Posterior vena cava (tissue), 2 donors: ENCODE measurements around the gene ASIC2. TPM values are rescaled to one million over a fixed set of nuclear protein-coding genes. Genes with fewer than 3 reads are reported as not detected.

Experiments used
- DNase-seq: peaks from one replicate; pipeline ENCODE4 v3.0.0-alpha.2; 2020; ENCODE audit warnings: low spot score
- intact Hi-C, 2 donors: fragments of 100-400 bp; cut with DNase I; formaldehyde crosslinking; loops; one replicate each; pipeline versions ENCODE4 v1.14.1 to v1.14.2; 2022 to 2023
- total RNA-seq, 2 donors: library from RNA; stranded (reverse); fragmentation: NEBNext Ultra II Directional; extraction: Animal tissue kit (Norgen Biotek cat#: 25700); gene quantifications; one replicate each; pipeline ENCODE4 v1.2.1, GENCODE V29; 2021
- donor health status: DM: yes; HTN: yes; CAD: no.
- donor health status: DM: yes; HTN: yes; CAD: no.

ASIC2 gene
- total RNA-seq, 2 donors from 2014 or later: not detected

DNA sequence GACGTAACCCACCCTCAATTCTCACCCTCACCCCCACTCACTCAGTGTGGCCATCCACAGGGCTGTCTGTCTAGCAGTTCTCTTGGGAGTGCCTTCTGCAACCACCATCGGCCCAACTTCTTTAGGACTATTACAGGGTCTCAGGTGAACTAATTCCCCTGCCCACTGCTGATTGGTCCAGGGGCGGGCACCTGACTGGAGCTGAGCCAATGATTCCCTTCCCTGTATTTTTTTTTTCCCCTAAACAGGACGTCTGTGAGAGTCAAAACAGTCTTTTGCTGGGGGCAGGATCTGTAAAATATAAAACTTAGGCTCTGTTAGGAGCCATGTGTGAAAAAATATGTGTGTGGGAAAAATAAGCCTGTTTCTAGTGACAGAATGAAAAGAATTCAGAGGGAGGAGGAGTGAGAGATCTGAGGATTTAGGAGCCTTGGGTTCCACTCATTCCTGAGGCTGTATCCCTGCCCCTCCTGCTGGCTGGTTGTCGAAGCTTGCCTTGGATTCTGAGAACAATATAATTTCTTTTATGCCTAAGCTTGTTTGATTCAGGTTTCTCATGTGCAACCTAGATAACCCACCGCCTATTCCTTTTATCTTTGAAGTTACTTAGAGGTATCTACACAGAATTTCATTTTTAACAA lies 186.4 kb downstream of the ASIC2 start:
- DNase-seq: no peak
- intact Hi-C loops: no loop called here

DNA sequence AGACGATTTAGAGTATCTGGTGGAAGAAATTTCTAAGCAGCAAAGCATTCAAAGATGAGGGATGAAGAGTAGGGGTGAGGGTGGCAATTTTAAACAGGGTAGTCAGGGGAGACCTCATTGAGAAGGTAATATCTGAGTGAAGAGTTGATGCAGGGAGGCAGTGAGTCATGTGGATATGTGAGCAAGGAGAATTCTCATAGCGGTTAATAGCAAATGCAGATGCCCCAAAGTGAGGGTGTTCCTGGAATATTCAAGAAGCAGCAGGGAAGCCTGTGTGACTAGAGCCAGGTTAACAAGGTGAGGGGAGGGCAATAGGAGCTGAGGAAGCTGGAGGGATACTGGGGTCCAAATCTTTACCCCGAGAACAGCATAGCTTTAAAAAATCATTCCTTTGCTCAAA lies 187.2 kb downstream of the ASIC2 start:
- intact Hi-C loops: no loop called here
- no peak for DNase-seq

DNA sequence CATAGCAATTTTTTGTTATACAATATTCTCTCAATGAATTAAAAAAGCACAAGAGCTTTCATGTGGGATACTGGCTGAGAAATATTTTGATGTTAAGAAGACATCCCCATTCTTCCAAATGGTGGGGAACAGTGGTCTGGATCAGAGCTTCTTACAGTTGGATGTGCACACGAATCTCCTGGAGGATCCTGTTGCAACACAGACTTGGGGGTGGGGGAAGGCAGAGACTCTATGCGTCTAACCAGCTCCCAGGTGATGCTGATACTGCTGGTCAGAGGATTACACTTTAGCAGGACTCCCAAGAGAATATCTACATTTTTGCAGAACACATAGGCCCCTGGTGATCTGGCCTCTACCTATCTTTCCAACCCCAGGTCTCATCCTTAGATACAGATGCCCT lies 193.2 kb downstream of the ASIC2 start:
- DNase-seq: no peak

DNA sequence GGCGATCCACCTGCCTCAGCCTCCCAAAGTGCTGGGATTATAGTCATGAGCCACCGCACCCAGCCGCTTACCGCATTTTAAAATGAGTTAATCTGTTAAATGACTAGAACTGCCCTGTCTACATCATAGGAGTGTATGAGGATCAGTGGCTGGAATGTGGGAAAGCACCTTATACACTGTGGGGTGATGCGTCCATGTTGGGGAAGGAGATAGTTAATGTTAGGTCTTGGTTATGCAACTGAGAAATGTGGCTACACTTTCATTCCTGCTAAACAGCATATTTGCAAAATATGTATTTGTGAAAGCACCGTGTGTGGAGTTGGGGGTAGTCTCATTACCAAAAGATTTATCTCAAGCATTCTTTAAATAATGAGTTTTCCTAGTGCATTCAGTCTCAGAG lies 193.8 kb downstream of the ASIC2 start:
- no peak for DNase-seq
- intact Hi-C loops: no loop called here

More for the DNA sequence above, 193.2 kb downstream of the ASIC2 start:
- intact Hi-C loops: no loop called here

DNA sequence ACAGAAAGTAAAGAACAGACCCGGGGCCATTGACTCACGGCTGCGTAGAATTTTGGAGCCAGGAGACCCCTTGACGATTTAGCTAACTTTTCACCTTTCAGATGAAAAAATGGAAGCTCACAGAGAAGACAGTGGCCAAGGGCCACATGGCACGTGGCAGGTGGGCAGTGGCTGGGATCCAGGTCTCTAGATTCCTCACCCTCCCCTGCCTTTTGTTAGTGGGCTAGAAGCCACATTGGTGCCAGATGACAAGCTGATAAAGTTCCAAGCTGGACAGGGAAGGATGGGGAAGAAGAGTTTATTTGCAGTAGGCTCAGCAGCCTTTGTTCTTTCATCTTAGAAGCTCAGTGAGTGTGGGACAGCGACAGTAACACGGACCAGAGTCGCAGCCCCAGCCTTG lies 195.7 kb downstream of the ASIC2 start:
- no peak for DNase-seq
- intact Hi-C loops: no loop called here

DNA sequence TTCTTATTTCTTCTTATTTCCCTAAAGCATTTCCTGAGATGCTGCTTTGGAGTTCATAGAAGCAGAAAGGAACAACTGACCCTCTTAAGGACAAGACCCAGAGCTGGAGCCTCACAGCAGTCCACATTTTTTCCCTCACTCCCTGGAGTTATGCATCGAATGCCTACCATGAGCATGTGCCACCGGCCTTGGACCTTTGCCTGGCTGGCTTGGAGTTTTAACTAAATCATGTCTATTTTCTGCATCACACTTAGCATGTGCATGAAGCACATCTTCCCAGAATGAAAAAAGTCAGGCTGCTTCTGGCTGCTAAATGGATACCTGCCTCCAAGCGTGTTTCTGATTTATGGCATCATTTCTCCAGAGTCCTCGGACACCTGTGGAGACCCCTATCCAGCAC lies 196.9 kb downstream of the ASIC2 start:
- intact Hi-C loops: no loop called here
- no peak for DNase-seq

DNA sequence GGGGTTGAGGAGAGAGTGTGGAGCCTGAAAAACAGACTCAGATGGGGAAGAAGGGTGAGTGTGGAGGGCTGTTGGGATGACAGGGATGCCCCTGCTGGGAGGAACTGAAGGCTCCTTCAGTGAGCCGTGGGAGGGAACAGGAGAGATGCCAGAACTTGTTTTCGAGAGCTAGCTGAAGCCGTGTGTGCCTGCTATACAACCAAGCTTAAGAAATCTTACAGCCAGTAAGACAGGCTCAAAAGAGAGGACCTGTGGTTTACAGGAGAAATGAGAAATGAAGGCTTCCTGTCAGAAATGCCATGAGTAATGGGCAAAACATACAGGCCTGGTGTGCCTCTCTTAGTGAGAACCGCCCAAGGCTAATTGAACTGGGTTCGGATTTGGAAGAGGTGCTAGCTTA lies 201.8 kb downstream of the ASIC2 start:
- no peak for DNase-seq
- intact Hi-C loops: no loop called here

DNA sequence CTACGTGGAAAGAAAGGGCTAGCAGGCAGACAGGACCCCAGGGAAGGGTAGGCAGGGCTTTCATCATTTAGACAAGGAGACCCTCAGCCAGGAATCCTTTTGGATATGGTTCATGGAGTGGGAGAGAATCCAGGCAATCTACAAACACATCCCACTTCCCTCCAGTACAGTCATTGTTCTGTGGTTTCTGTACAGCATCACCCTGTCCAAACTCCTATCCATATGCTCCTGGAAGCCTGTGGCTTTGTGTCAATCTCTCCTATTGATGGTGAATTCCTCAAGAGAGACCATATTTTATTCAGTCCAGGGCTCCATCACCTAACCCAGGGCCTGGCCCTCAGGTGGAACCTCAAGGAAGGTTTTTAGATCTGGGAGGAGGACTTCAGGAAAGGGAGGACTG lies 202.3 kb downstream of the ASIC2 start:
- DNase-seq: no peak
- intact Hi-C loops: no loop called here

DNA sequence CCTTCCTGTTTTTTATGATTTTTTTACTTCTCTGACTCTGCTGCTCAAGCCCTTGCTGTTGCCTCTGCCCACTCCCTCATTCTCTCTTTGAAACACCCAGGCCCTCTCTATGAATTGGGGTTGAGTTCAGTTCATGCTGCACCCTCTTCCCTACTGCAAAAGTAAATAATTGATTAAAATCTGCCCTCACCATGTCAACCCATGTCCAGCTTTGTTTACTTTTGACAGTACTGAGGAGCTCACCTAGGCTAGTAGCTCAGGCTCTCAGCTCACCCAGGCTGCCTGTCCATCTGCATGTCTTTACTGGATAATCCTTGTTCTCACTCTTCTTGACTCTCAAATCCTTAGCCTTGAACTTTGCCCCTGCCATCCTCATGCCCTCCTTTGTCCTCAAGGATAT lies 206.2 kb downstream of the ASIC2 start:
- intact Hi-C loops: no loop called here
- DNase-seq: no peak

DNA sequence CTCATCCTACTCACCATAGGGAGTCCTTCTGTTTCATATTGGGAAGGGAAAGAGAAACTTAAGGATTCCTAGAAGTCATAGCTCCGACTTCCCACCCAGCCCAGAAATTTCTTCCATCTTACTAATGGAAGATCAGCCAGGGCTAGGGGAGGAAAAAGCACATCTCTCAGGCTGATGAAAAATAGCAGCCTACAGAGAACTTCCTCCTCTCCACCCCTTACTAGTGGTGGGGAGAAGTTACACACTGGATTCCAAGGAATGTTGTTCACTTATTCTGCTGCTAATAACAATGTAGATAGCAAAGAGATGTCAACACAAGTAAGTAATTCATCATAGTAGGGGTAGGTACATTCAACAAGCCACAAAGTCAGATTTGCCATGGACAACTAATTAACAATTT lies 207.1 kb downstream of the ASIC2 start:
- intact Hi-C loops: no loop called here
- DNase-seq: no peak

DNA sequence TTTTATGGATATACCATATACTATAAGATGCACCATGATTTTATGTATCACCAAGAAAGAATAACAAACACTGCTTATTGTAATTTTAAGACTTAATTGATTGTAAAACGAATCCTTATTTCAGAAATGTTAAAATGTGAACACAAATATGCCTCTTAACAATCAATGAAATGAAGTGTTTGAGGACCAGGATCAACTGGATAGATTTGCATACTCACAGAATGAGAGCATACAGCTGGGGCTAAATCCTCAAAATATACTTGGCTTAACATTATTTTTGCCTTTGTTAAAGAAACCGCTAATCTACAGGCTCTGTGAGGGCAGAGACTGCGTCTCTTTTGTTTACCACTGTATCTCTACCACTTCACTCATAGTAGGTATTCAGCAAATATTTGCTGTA lies 207.8 kb downstream of the ASIC2 start:
- intact Hi-C loops: no loop called here
- no peak for DNase-seq

DNA sequence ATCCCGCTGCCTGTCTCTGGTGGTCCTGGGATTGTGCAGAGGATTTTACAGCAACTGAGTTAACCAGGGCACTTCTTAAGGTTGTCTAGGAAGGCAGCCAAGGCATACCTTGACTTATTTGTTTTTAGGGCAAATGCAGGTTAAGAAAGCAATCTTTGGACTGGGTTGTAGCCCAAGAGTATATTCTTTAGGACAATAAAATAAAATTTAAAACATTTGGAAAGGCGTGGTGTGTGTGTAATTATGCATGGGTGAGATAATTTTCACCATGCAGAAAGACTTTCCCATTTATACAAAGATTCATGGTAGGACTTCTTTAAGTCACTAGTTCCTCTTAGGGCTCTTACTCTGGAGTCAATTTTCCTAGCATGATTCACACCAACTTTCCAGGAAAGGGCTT lies 208.3 kb downstream of the ASIC2 start:
- intact Hi-C loops: no loop called here
- no peak for DNase-seq

DNA sequence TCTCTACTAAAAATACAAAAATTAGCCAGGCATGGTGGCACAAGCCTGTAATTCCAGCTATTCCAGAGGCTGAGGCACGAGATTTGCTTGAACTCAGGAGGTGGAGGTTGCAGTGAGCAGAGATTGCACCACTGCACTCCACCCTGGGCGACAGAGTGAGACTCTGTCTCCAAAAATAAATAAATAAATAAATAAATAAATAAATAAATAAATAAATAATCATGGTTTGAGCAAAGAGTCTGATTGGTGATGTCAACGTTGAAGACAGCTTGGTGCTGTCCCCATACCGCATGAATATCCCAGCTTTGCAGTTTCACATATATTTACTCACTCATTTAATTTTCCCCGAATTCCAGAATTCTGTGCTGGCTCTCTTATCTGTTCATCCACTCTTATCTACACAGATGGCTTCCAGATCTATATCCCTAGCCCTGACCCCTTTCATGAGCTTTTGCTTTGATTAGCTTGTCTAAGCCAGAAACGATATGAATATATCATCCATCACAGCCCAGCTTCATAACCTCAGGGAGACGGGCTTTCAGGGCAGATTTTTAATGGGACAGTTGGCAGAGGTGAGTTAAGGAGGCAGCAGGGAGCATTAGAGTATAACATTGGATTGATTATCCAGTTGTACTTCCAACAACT lies 210.4 kb downstream of the ASIC2 start:
- DNase-seq: no peak
- intact Hi-C loops: no loop called here

DNA sequence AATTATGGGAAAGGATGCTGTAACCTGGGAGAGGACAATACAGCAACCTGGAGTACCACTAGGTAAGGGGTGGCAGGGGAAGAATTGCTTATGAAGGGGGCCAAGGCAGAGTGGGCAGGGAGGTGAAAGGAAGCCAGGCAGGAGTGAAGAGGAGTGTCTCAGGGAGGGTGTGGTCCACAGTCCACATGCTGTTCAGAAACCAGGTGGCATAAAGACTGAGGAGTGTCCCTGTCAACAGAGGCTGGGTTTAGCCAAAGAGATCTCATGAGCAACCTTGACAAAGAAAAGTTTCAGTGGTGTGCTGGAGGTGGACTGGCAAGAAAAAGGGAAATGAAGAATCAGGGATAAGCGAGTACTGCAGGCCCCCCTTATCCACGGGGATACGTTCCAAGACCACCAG lies 213.0 kb downstream of the ASIC2 start:
- intact Hi-C loops: no loop called here
- no peak for DNase-seq

DNA sequence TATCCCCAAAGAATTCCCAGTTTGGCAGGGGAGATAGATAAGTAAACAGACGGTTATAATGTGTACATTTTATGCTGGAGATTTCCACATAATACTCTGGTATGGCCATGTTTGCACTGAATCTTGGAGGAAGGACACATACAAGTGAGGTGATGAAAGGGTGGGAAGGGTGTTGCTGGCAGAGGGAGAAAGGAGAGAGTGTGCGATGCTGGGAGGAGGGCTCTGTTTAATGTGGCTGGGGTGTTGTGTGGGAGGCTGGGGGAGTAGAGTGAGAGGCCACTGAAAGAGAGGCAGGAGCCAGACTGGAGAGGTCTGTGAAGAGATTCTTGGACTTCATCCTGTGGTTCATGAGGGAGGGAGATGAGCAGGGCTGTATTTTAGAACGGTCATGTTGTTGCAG lies 213.9 kb downstream of the ASIC2 start:
- intact Hi-C loops: no loop called here
- DNase-seq: no peak

DNA sequence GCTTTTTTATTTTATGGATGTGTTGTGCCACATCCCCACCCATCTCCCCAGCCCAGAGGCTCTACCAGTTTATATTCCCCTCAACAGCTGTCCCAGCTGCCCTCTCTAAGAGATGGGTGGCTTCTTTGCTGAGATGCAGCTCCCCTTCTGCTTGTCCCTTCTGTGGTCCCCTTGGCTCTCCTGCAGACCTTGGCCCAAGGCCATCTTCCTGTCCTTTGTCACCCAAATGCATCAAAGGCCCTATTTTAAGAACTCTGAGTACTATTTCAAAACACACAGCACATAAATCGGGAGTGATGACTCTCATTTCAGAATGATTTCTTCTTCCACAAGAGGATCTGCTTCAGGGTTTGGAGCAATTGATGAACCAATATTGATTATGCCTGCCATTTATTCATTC lies 216.1 kb downstream of the ASIC2 start:
- intact Hi-C loops: no loop called here
- DNase-seq: no peak

DNA sequence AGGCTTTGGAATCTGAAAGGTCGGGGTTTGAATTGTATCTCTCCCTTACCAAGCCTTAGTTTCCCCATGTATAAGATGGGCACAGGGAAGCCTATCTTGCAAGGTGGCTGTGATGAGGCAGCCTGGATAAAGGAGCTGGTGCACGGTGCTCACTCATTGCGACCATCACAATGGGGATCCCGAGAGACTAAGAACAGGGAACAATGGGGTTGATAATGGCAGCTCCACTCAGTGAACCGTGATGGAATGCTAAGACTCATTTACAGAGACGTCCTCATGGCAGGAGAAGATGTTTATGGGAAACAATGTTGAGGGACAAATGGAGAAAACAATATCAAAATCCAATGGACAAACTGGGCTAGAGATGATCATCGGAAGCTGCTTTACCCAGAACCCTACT lies 219.7 kb downstream of the ASIC2 start:
- intact Hi-C loops: no loop called here

DNA sequence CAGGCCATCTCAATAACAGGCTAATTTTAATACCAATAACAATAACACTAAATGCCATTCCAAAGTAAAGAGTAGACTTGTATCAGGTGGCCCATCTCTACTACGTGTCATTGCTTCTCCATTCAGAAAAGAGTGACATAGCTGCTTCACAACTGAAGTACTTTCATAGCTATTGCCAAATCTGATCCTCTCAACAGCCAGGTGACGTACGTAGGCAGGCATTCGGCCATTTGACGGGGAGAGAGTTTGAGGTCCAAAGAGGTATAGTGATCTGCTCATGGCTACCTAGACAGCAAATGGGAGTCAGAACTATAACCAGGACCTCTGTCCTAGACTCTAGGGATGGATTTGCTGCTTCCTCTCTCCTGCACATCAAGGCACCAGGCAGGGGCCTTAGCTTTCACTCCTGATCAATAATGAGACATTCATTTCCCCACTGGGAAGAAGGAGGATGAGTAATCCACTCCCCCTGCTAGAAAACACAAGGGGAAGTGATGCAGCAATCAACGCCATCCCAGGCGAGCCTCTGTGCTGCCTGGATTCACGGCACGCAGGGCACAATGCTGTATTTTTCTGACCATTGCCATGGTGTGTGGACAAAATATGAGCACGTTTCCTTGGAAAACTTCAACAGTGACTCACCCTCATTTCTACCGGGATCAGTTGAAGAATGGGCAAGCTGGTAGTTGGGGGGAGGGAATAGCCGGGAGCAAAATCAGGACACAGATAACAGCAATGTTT lies 220.5 kb downstream of the ASIC2 start:
- intact Hi-C loops: no loop called here
- no peak for DNase-seq

More for the DNA sequence above, 219.7 kb downstream of the ASIC2 start:
- no peak for DNase-seq

DNA sequence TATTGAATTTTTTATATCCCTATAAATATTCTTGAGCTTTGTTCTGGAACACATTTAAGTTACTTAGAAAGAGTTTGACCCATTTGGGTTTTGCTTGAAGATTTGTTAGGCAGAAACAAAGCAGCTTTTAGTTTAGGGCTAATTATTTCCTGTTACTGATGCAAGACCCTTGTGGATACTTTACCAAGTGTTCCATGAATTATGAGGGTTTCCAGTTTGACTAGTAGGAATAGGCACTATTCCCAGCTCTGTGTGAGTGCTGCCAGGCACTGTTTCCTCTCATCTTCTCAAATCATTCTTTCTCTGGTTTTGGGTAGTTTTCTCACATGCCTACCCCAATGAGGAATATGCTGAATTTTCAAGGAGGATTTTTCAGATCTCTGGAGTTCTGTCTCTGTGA lies 221.4 kb downstream of the ASIC2 start:
- intact Hi-C loops: no loop called here
- DNase-seq: no peak

DNA sequence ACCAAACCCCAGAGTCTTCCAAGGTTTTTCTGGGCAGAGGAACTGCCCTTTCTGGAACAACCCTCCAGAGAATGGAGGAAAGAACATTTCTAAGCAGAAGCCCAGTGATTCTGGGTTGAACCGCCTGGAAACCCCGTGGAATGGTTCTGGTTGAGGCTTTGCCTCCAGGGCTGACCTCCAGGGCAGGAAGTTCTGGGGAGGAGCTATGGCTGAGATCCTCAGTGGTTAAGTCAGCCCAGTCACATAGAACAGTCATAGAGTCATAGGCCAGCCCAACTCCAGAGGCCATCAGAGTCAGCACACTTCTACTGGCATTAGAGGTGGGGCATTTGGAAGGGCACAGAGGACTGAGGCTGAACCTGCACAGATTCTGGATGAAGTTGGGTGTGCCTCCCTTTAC lies 235.5 kb downstream of the ASIC2 start:
- peak; percentile 85 for DNase-seq
- intact Hi-C loops: no loop called here
